ENCODE data around the gene GUCA1C.

Gene GUCA1C

GRCh38 chr3:108907194-108907593 lies 46.5 kb downstream of the GUCA1C start:
- no peak for DNase-seq (ENCODE audit: low read depth)

DNA sequence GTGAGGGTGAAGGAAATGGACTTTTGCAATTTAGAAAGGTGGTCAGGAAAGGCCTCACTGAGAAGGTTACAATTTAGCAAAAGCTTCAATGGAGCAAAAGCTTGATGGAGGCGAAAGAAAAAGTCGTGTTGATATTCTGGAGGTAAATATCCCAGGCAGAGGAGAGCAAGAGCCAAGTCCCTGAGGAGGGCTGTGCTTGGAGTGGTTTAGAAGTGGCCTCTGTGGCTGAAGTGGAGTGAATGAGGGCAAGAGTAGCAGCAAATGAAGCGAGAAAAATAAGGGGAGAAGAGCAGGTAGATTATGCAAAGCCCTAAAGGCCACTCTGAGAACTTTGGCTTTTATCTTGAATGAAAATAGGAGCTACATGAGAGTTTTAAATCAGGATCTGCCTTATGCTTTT lies 54.1 kb downstream of the GUCA1C start:
- DNase-seq (ENCODE audit: low read depth): no peak

DNA sequence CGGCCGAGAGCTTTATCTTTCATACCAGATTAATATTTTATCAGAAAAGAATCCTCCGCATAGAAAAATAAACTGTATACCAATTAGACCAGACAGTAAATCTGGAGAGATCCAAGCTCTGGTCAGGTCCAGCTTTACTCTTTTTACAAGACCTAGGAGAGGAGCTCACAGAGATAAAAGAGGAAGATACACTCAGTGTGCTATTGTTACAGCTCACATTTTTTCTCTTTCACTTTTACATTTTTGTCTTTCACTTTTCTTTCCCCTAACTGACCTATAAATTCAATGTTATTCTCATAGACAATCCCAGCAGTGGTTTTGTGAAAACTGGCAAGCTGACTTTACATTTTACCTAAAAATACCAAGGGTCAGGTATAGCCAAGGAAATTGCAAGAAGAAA lies 55.8 kb downstream of the GUCA1C start:
- no peak for DNase-seq (ENCODE audit: low read depth)

- no peak for DNase-seq (ENCODE audit: low read depth)
Observed at GRCh38 chr3:108894981-108895380, 58.7 kb downstream of the GUCA1C start.

DNA sequence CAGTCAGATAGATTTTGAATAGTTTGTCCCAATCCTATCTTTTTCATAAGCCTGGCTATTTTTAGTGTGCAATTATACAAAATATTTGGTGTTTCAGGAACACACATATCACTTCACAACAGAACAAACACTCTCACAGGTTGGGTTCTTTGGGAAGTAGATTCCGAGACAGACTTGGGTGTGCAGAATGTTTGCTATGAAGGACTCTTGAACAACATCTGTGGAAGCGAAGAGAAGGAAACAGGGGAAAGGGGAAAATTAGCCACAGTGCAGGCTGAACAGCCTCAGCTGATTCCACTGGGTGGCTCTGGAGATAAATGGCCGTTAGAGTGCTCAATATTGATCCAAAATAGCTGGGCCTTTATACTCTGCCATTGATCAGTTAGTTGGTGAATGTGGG lies 61.8 kb downstream of the GUCA1C start:
- no peak for DNase-seq (ENCODE audit: low read depth)

- DNase-seq (ENCODE audit: low read depth): no peak
Observed at GRCh38 chr3:108887777-108888176, 65.9 kb downstream of the GUCA1C start.

- DNase-seq (ENCODE audit: low read depth): no peak
Observed at GRCh38 chr3:108887121-108887520, 66.6 kb downstream of the GUCA1C start.

DNA sequence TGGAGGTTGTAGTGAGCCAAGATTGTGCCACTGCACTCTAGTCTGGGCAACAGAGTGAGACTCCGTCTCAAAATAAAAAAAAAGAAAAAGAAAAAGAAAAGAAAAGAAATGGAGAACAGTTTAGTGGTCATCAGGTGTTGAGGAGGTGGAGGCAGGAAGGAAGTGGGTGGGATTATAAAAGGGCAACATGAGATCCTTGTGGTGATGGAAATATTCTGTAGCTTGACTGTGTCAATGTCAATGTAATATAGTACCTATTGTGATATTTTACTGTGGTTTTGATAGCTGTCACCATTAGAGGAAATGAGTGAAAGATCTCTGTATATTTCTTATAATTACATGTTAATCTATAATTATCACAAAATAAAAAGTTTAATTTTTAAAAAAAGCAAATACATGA lies 70.3 kb downstream of the GUCA1C start:
- DNase-seq (ENCODE audit: low read depth): no peak

DNA sequence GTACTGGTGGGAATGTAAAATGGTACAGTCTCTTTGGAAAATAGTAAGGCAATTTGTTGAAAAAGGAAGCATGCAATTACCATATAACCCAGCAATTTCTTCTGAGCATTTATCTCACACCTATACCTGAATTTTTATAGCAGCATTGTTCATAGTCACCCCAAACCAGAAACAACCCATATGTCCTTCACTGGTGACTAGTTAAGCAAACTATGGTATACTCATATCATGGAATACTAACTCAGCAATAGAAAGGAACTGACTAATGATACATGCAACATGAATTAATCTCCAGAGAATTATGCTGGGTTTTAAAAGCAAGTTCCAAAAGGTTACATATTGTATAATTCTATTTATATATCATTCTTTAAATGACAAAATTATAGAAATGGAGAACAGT lies 70.9 kb downstream of the GUCA1C start:
- no peak for DNase-seq (ENCODE audit: low read depth)

GRCh38 chr3:108879915-108880314 lies 73.8 kb downstream of the GUCA1C start:
- DNase-seq (ENCODE audit: low read depth): no peak

GRCh38 chr3:108877901-108878300 lies 75.8 kb downstream of the GUCA1C start:
- DNase-seq (ENCODE audit: low read depth): no peak

DNA sequence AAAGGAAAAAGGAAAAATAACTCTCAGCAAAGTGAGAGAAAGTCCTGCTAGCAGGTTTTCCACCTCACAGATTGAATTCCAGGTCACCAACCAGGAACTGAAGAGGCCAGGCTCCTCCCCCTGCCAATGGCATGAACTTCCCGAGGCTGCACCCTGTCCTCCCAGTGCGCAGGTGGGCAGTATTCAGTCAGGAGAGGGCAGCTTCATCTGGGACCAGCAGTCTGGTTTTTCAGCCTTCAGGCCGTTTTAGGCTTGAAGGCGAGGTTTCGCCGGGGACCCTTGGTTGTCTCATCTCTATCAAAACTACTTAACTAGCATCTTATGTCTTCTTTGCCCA lies 89.9 kb downstream of the GUCA1C start:
- DNase-seq (ENCODE audit: low read depth): no peak

DNA sequence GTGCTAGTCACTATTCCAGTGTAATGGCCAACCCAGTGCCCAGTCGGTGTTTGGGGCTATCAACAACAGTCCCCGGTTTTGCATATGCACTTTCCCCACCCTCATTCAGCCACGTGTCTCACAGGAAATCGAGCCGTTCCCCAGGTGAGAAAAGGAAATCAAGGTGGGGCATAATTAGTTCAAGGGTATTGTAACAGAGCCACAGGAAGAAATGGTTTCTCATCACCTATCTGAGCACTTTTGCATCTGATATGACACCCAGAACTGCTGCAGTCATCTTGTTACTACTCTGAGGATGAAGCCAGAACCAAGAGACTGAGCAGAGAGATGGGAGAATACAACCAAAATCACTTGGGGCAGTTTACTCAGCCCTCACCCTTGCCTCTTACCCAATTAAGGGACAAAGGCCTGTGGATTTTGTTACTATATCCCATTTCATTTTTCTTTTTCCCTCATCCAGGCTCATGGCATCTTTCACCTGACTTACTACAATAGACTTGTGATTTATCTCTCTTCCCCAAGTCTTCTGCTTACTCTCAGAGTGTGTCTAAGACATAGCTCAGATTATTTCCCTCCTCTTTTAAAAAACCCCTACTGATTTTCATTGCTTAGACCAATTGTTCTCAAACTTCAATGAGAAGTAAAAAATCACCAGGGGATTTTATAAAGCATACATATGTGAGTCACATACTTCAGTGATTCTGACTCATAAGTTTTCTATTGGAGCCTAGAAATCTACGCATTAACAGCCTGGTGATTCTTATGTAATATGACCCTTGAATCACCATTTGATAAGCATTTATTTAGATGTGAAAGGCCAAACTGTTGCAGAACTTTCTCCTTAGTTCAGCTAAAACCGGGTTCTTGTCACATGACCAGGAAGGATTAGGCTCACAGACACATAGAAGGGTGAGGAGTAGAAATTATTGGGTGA lies 90.5 kb downstream of the GUCA1C start:
- DNase-seq (ENCODE audit: low read depth): no peak

GRCh38 chr3:108861401-108861800 lies 92.3 kb downstream of the GUCA1C start:
- DNase-seq (ENCODE audit: low read depth): no peak

All from stimulated activated CD8-positive, alpha-beta memory T cell treated with anti-CD3 and anti-CD28 coated beads, Interleukin-15, amount 100 ng/mL, for 24 hours (primary cell).